ENCODE measurements around the gene NOP14. TPM values are rescaled to one million over a fixed set of nuclear protein-coding genes. Genes with fewer than 3 reads are reported as not detected.

Gene NOP14
- polyA plus RNA-seq, 4 donors, result 10.0 to 26.3 (median 17.9) TPM

DNA sequence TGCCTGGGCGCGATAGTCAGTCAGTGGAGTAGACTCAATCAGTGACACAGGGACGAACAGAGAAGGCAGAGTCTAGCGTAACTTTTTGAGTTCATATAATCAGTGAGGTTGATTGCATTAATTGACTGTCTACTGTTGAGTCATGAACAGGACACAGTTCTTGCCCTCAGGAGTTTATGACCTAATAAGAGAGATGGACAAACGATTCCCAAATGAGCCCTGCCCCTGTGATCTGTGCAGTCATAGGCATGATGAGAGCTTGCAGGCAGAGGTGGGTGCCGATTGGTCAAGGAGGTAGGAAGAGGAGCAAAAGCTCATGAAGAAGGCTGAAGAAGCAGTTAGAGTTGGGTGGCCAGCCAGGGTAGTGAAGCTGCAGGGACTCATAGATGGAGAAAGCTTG lies 62.5 kb downstream of the NOP14 start:
- Histone ChIP-seq H3K4me1 (ENCODE audit: control insufficient read depth in 3 of 3, insufficient read depth in 2 of 3, low read depth in 1 of 3, low read length in 2 of 3) (no peaks in the 10 kb centered on the region), H3K4me3 (ENCODE audit: low read depth in 1 of 3, low read length in 3 of 3) (no peak overlapping the region), H3K9me3 (ENCODE audit: control insufficient read depth in 2 of 2, insufficient read depth in 1 of 2, low read depth in 1 of 2, low read length in 1 of 2) (no peaks in the 10 kb centered on the region), H3K27me3 (ENCODE audit: control insufficient read depth in 3 of 3, insufficient read depth in 3 of 3, low read length in 3 of 3) (no peaks in the 10 kb centered on the region), H3K27ac (ENCODE audit: low read depth in 1 of 3, low read length in 2 of 3) (no peak overlapping the region), H3K36me3 (ENCODE audit: control insufficient read depth in 3 of 3, insufficient read depth in 2 of 3, low read depth in 1 of 3, low read length in 3 of 3) (peaks cover 22 to 71% (median 25%) of the 10 kb centered on the region in 3 donors)
- FAIRE-seq (no peak), DNase-seq (peak in 1 of 2 donors; percentile 59)
- WGBS, 3 donors, result 71 to 85% (median 76%) methylated on average over 6 of the region's 6 CpGs

DNA sequence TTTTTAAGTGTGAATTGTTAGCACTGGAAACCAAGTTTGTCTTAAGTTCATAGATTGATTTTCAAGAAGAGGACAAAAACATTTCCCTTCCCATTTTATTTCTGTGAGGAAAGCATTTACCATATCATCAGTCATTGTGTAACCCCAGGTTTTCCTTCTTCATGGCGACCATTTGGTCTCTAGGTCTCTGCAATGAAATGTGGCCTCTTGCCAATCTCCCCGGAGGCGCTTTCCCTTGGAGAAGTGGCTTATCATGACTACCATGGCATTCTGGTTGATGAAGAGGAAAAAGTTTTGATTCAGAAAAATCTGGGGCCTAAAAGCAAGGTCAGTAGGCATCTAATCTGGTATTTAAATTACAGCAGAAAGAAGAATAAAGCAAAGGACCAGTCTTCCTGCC lies 65.2 kb downstream of the NOP14 start:
- no peak for FAIRE-seq

DNA sequence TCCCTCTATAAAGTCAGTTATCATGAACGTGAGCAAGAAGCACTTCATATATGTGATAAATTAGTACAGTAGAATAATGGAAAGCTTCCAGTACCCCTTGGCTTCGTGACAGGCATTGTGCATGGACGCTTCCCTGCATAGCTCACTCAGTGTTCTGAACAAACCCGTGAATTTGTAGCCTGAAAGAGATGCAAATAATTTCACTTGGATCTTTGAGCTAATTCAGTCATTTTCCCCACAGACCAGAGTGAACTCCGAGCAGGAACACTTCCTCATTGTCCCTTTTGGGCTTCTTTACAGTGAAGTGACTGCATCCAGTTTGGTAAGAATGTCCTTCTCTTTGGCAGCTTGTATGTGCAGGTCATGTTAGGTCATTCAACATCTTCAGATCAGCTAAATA lies 69.4 kb downstream of the NOP14 start:
- Histone ChIP-seq H3K36me3 (ENCODE audit: control insufficient read depth in 3 of 3, insufficient read depth in 2 of 3, low read depth in 1 of 3, low read length in 3 of 3) (peaks cover 2 to 62% (median 4%) of the 10 kb centered on the region in 3 donors), H3K27me3 (ENCODE audit: control insufficient read depth in 3 of 3, insufficient read depth in 3 of 3, low read length in 3 of 3) (no peaks in the 10 kb centered on the region), H3K9me3 (ENCODE audit: control insufficient read depth in 2 of 2, insufficient read depth in 1 of 2, low read depth in 1 of 2, low read length in 1 of 2) (no peaks in the 10 kb centered on the region), H3K4me3 (ENCODE audit: low read depth in 1 of 3, low read length in 3 of 3) (no peak overlapping the region), H3K4me1 (ENCODE audit: control insufficient read depth in 3 of 3, insufficient read depth in 2 of 3, low read depth in 1 of 3, low read length in 2 of 3) (peaks cover 0 to 6% (median 0%) of the 10 kb centered on the region in 3 donors), H3K27ac (ENCODE audit: low read depth in 1 of 3, low read length in 2 of 3) (no peak overlapping the region)
- DNase-seq (no peak), FAIRE-seq (no peak)
- WGBS, 3 donors, result 60 to 72% (median 70%) methylated on average over 5 of the region's 5 CpGs

More for the DNA sequence above, 65.2 kb downstream of the NOP14 start:
- H3K27ac ChIP-seq (ENCODE audit: low read depth in 1 of 3, low read length in 2 of 3), result no peak overlapping the region
- no peak for DNase-seq
- no peaks in the 10 kb centered on the region for H3K9me3 ChIP-seq (ENCODE audit: control insufficient read depth in 2 of 2, insufficient read depth in 1 of 2, low read depth in 1 of 2, low read length in 1 of 2)
- H3K27me3 ChIP-seq (ENCODE audit: control insufficient read depth in 3 of 3, insufficient read depth in 3 of 3, low read length in 3 of 3), result no peaks in the 10 kb centered on the region
- H3K4me3 ChIP-seq (ENCODE audit: low read depth in 1 of 3, low read length in 3 of 3), result no peak overlapping the region
- H3K36me3 ChIP-seq (ENCODE audit: control insufficient read depth in 3 of 3, insufficient read depth in 2 of 3, low read depth in 1 of 3, low read length in 3 of 3), result peaks cover 15 to 79% (median 16%) of the 10 kb centered on the region in 3 donors
- WGBS, 3 donors, result 69 to 80% (median 79%) methylated on average over 3 of the region's 3 CpGs
- no peaks in the 10 kb centered on the region for H3K4me1 ChIP-seq (ENCODE audit: control insufficient read depth in 3 of 3, insufficient read depth in 2 of 3, low read depth in 1 of 3, low read length in 2 of 3)

DNA sequence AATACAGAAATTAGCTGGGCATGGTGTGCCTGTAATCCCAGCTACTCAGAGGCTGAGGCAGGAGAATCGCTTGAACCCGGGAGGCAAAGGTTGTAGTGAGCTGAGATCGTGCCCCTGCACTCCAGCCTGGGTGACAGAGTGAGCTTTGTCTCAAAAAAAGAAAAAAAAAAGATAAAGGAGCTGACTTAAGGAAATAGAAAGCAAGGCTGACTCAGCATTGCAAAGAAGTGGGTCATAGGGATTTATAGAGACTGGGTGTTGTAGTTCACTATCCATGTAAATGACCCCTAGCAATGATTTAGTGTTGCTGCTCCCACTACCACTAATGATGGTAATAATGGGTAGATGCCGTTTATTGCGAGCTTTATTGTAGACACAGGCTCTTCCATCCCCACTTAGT lies 71.9 kb downstream of the NOP14 start:
- no peak overlapping the region for H3K4me3 ChIP-seq (ENCODE audit: low read depth in 1 of 3, low read length in 3 of 3)
- DNase-seq (peak; percentile 59 to 72), FAIRE-seq (no peak)
- H3K4me1 ChIP-seq (ENCODE audit: control insufficient read depth in 3 of 3, insufficient read depth in 2 of 3, low read depth in 1 of 3, low read length in 2 of 3), result peaks cover 0 to 6% (median 0%) of the 10 kb centered on the region in 3 donors
- peak overlapping the region in 1 of 3 donors; percentile 65 for H3K27ac ChIP-seq (ENCODE audit: low read depth in 1 of 3, low read length in 2 of 3)
- H3K36me3 ChIP-seq (ENCODE audit: control insufficient read depth in 3 of 3, insufficient read depth in 2 of 3, low read depth in 1 of 3, low read length in 3 of 3), result peaks cover 7 to 57% (median 9%) of the 10 kb centered on the region in 3 donors
- no peaks in the 10 kb centered on the region for H3K9me3 ChIP-seq (ENCODE audit: control insufficient read depth in 2 of 2, insufficient read depth in 1 of 2, low read depth in 1 of 2, low read length in 1 of 2)
- H3K27me3 ChIP-seq (ENCODE audit: control insufficient read depth in 3 of 3, insufficient read depth in 3 of 3, low read length in 3 of 3), result no peaks in the 10 kb centered on the region
- WGBS, 3 donors, result 14 to 55% (median 33%) methylated on average over 5 of the region's 5 CpGs

DNA sequence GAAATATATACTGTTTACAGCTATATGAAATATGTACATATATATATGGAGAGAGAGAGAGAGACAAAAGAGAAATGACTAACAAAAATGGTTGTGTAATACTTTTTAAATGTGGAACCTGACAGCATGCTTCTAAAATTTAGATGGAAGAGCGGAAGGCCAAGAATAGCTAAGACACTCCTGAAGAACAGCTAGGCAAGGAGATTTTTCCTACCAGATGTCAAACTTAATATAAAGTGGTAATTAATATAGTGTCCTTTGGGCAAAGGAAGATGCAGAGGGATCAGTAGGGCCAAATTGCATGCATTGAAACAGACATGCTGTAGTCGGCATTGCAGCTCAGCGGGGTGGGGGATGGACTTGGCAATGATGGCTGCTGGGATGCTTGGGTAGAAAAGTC lies 74.3 kb downstream of the NOP14 start:
- H3K4me3 ChIP-seq (ENCODE audit: low read depth in 1 of 3, low read length in 3 of 3), result no peak overlapping the region
- no peak for FAIRE-seq
- 94 to 95% (median 94%) methylated on average over 3 of the region's 3 CpGs for WGBS, 3 donors
- H3K9me3 ChIP-seq (ENCODE audit: control insufficient read depth in 2 of 2, insufficient read depth in 1 of 2, low read depth in 1 of 2, low read length in 1 of 2), result no peaks in the 10 kb centered on the region
- peaks cover 0 to 6% (median 0%) of the 10 kb centered on the region in 3 donors for H3K4me1 ChIP-seq (ENCODE audit: control insufficient read depth in 3 of 3, insufficient read depth in 2 of 3, low read depth in 1 of 3, low read length in 2 of 3)
- H3K36me3 ChIP-seq (ENCODE audit: control insufficient read depth in 3 of 3, insufficient read depth in 2 of 3, low read depth in 1 of 3, low read length in 3 of 3), result peaks cover 9 to 44% (median 22%) of the 10 kb centered on the region in 3 donors
- H3K27me3 ChIP-seq (ENCODE audit: control insufficient read depth in 3 of 3, insufficient read depth in 3 of 3, low read length in 3 of 3), result no peaks in the 10 kb centered on the region
- no peak for DNase-seq
- H3K27ac ChIP-seq (ENCODE audit: low read depth in 1 of 3, low read length in 2 of 3), result no peak overlapping the region

Other genes starting within 250 kb of the NOP14 start
- 100 to 1,000 TPM in 1 of 4 donors, 10 to 100 TPM in 3; 30.1 to 109 (median 60.3) TPM for gene TNIP2, start 207.1 kb downstream of the NOP14 start, polyA plus RNA-seq
- gene SH3BP2, start 170.3 kb downstream of the NOP14 start, polyA plus RNA-seq, result 10 to 100 TPM in 3 of 4 donors, 1 to 10 TPM in 1; 8.9 to 38.0 (median 23.6) TPM
- gene ADD1, start 119.6 kb downstream of the NOP14 start, polyA plus RNA-seq, result 100 to 1,000 TPM; 158 to 262 (median 177) TPM
- 1 to 10 TPM; 1.1 to 3.8 (median 2.3) TPM for gene GRK4, start 165 bp upstream of the NOP14 start, polyA plus RNA-seq
- not detected for gene HTT-AS, start 111.1 kb upstream of the NOP14 start, polyA plus RNA-seq
- gene HTT, start 111.3 kb upstream of the NOP14 start, polyA plus RNA-seq, result 10 to 100 TPM; 10.3 to 28.8 (median 14.8) TPM

Measured in small intestine (tissue), 7 donors.